ENCODE results near the gene HS6ST2. TPM values are rescaled to one million over a fixed set of nuclear protein-coding genes. Genes with fewer than 3 reads are reported as not detected.

HS6ST2 gene
- total and polyA plus RNA-seq, 7 experiments from 2014 or later = 0.15 TPM; not detected in 6

- no peaks in the 10 kb centered on the region for H3K36me3 ChIP-seq (ENCODE audit: control insufficient read depth in 2 of 3, insufficient read depth in 3 of 3, low read length in 3 of 3)
- peaks cover 4 to 10% (median 4%) of the 10 kb centered on the region in 5 donors for H3K27me3 Mint-ChIP-seq
- ChIA-PET POLR2A (no interaction called here), CTCF (no interaction called here)
- H3K4me1 Mint-ChIP-seq = no peaks in the 10 kb centered on the region
- H3K27ac Mint-ChIP-seq = no peak overlapping the region
- H3K27me3 ChIP-seq (ENCODE audit: control insufficient read depth in 2 of 2, insufficient read depth in 2 of 2, low read length in 2 of 2) = no peaks in the 10 kb centered on the region
- ATAC-seq (no peak), DNase-seq (no peak)
- H3K9me3 Mint-ChIP-seq = peaks cover 0 to 2% (median 0%) of the 10 kb centered on the region in 11 donors
- no peak overlapping the region for H3K4me3 Mint-ChIP-seq
- H3K4me3 ChIP-seq (ENCODE audit: low read length) = no peak overlapping the region
- no peaks in the 10 kb centered on the region for H3K36me3 Mint-ChIP-seq
- no peak overlapping the region for H3K27ac ChIP-seq (ENCODE audit: low read depth, low read length)
- H3K4me1 ChIP-seq (ENCODE audit: control insufficient read depth in 2 of 2, insufficient read depth in 2 of 2, low read length in 2 of 2) = no peaks in the 10 kb centered on the region
- no peaks in the 10 kb centered on the region for H3K9me3 ChIP-seq (ENCODE audit: control insufficient read depth in 2 of 3, low read length in 3 of 3)
- intact Hi-C loops (cut with micrococcal nuclease) = no loop called here
These were observed 81.7 kb downstream of the HS6ST2 start for GRCh38 chrX:132876523-132877338.

GRCh38 chrX:132875650-132876522, 82.5 kb downstream of the HS6ST2 start:
- Mint-ChIP-seq H3K36me3 (no peaks in the 10 kb centered on the region), H3K4me1 (no peaks in the 10 kb centered on the region), H3K27me3 (peaks cover 4 to 10% (median 4%) of the 10 kb centered on the region in 5 donors), H3K4me3 (no peak overlapping the region), H3K9me3 (peaks cover 0 to 3% (median 0%) of the 10 kb centered on the region in 11 donors), H3K27ac (no peak overlapping the region)
- intact Hi-C loops (cut with micrococcal nuclease) = no loop called here
- Histone ChIP-seq H3K4me1 (ENCODE audit: control insufficient read depth in 2 of 2, insufficient read depth in 2 of 2, low read length in 2 of 2) (no peaks in the 10 kb centered on the region), H3K27me3 (ENCODE audit: control insufficient read depth in 2 of 2, insufficient read depth in 2 of 2, low read length in 2 of 2) (no peaks in the 10 kb centered on the region), H3K27ac (ENCODE audit: low read depth, low read length) (no peak overlapping the region), H3K4me3 (ENCODE audit: low read length) (no peak overlapping the region), H3K9me3 (ENCODE audit: control insufficient read depth in 2 of 3, low read length in 3 of 3) (no peaks in the 10 kb centered on the region), H3K36me3 (ENCODE audit: control insufficient read depth in 2 of 3, insufficient read depth in 3 of 3, low read length in 3 of 3) (no peaks in the 10 kb centered on the region)
- ChIA-PET POLR2A (no interaction called here), CTCF (no interaction called here)
- DNase-seq = no peak
- ATAC-seq = no peak

GRCh38 chrX:132862562-132862961, 95.9 kb downstream of the HS6ST2 start:
- no peak for ATAC-seq
- intact Hi-C loops (cut with micrococcal nuclease) = no loop called here
- peaks cover 0 to 24% (median 3%) of the 10 kb centered on the region in 7 donors for H3K4me1 Mint-ChIP-seq

GRCh38 chrX:132861076-132861475, 97.4 kb downstream of the HS6ST2 start:
- H3K27me3 Mint-ChIP-seq = peaks cover 0 to 5% (median 3%) of the 10 kb centered on the region in 5 donors
- intact Hi-C loops (cut with micrococcal nuclease) = no loop called here
- no peak overlapping the region for H3K4me3 ChIP-seq (ENCODE audit: low read length)
- no peak for DNase-seq
- H3K4me3 Mint-ChIP-seq = no peak overlapping the region
- H3K27ac Mint-ChIP-seq = no peak overlapping the region
- CTCF ChIA-PET = no interaction called here
- no peaks in the 10 kb centered on the region for H3K4me1 ChIP-seq (ENCODE audit: control insufficient read depth in 2 of 2, insufficient read depth in 2 of 2, low read length in 2 of 2)
- peaks cover 0 to 30% (median 5%) of the 10 kb centered on the region in 7 donors for H3K4me1 Mint-ChIP-seq
- H3K36me3 ChIP-seq (ENCODE audit: control insufficient read depth in 2 of 3, insufficient read depth in 3 of 3, low read length in 3 of 3) = no peaks in the 10 kb centered on the region
- no peaks in the 10 kb centered on the region for H3K27me3 ChIP-seq (ENCODE audit: control insufficient read depth in 2 of 2, insufficient read depth in 2 of 2, low read length in 2 of 2)
- no peak for ATAC-seq
- H3K9me3 ChIP-seq (ENCODE audit: control insufficient read depth in 2 of 3, low read length in 3 of 3) = no peaks in the 10 kb centered on the region
- peaks cover 0 to 21% (median 3%) of the 10 kb centered on the region in 11 donors for H3K9me3 Mint-ChIP-seq
- no peak overlapping the region for H3K27ac ChIP-seq (ENCODE audit: low read depth, low read length)
- peaks cover 0 to 18% (median 0%) of the 10 kb centered on the region in 5 donors for H3K36me3 Mint-ChIP-seq
- POLR2A ChIA-PET = no interaction called here

More at GRCh38 chrX:132862562-132862961, 95.9 kb downstream of the HS6ST2 start:
- H3K9me3 Mint-ChIP-seq = peaks cover 0 to 18% (median 3%) of the 10 kb centered on the region in 11 donors
- no peak overlapping the region for H3K4me3 Mint-ChIP-seq
- no peak overlapping the region for H3K27ac Mint-ChIP-seq
- Histone ChIP-seq H3K4me1 (ENCODE audit: control insufficient read depth in 2 of 2, insufficient read depth in 2 of 2, low read length in 2 of 2) (no peaks in the 10 kb centered on the region), H3K27ac (ENCODE audit: low read depth, low read length) (no peak overlapping the region), H3K27me3 (ENCODE audit: control insufficient read depth in 2 of 2, insufficient read depth in 2 of 2, low read length in 2 of 2) (no peaks in the 10 kb centered on the region), H3K36me3 (ENCODE audit: control insufficient read depth in 2 of 3, insufficient read depth in 3 of 3, low read length in 3 of 3) (no peaks in the 10 kb centered on the region), H3K9me3 (ENCODE audit: control insufficient read depth in 2 of 3, low read length in 3 of 3) (no peaks in the 10 kb centered on the region), H3K4me3 (ENCODE audit: low read length) (no peak overlapping the region)
- CTCF ChIA-PET = no interaction called here
- POLR2A ChIA-PET = no interaction called here
- peaks cover 0 to 17% (median 0%) of the 10 kb centered on the region in 5 donors for H3K36me3 Mint-ChIP-seq
- no peak for DNase-seq
- peaks cover 0 to 5% (median 3%) of the 10 kb centered on the region in 5 donors for H3K27me3 Mint-ChIP-seq

GRCh38 chrX:132860200-132860599, 98.2 kb downstream of the HS6ST2 start:
- peaks cover 0 to 5% (median 3%) of the 10 kb centered on the region in 5 donors for H3K27me3 Mint-ChIP-seq

GRCh38 chrX:132858018-132858417, 100.4 kb downstream of the HS6ST2 start:
- peaks cover 0 to 17% (median 0%) of the 10 kb centered on the region in 5 donors for H3K36me3 Mint-ChIP-seq
- peaks cover 0 to 5% (median 0%) of the 10 kb centered on the region in 5 donors for H3K27me3 Mint-ChIP-seq
- H3K4me3 Mint-ChIP-seq = peak overlapping the region in 1 of 10 donors; percentile 44
- intact Hi-C loops (cut with micrococcal nuclease) = loop anchor here in 1 of 2 donors (1.0 to 10.0 kb wide), 2 partner anchors 43 to 1043 kb away; no protein-coding TSS in a partner anchor
- H3K36me3 ChIP-seq (ENCODE audit: control insufficient read depth in 2 of 3, insufficient read depth in 3 of 3, low read length in 3 of 3) = no peaks in the 10 kb centered on the region
- no peaks in the 10 kb centered on the region for H3K9me3 ChIP-seq (ENCODE audit: control insufficient read depth in 2 of 3, low read length in 3 of 3)
- DNase-seq = no peak
- H3K27ac Mint-ChIP-seq = peak overlapping the region in 1 of 9 donors; percentile 76
- POLR2A ChIA-PET = no interaction called here
- H3K9me3 Mint-ChIP-seq = peaks cover 0 to 14% (median 0%) of the 10 kb centered on the region in 11 donors
- peaks cover 0 to 36% (median 5%) of the 10 kb centered on the region in 7 donors for H3K4me1 Mint-ChIP-seq
- H3K27me3 ChIP-seq (ENCODE audit: control insufficient read depth in 2 of 2, insufficient read depth in 2 of 2, low read length in 2 of 2) = no peaks in the 10 kb centered on the region
- ATAC-seq = no peak
- CTCF ChIA-PET = no interaction called here
- no peaks in the 10 kb centered on the region for H3K4me1 ChIP-seq (ENCODE audit: control insufficient read depth in 2 of 2, insufficient read depth in 2 of 2, low read length in 2 of 2)
- H3K27ac ChIP-seq (ENCODE audit: low read depth, low read length) = no peak overlapping the region
- H3K4me3 ChIP-seq (ENCODE audit: low read length) = no peak overlapping the region

More at GRCh38 chrX:132860200-132860599, 98.2 kb downstream of the HS6ST2 start:
- Mint-ChIP-seq H3K4me3 (no peak overlapping the region), H3K4me1 (peaks cover 0 to 35% (median 5%) of the 10 kb centered on the region in 7 donors), H3K36me3 (peaks cover 0 to 18% (median 0%) of the 10 kb centered on the region in 5 donors), H3K9me3 (peaks cover 0 to 21% (median 3%) of the 10 kb centered on the region in 11 donors), H3K27ac (no peak overlapping the region)
- Histone ChIP-seq H3K27ac (ENCODE audit: low read depth, low read length) (no peak overlapping the region), H3K36me3 (ENCODE audit: control insufficient read depth in 2 of 3, insufficient read depth in 3 of 3, low read length in 3 of 3) (no peaks in the 10 kb centered on the region), H3K4me1 (ENCODE audit: control insufficient read depth in 2 of 2, insufficient read depth in 2 of 2, low read length in 2 of 2) (no peaks in the 10 kb centered on the region), H3K27me3 (ENCODE audit: control insufficient read depth in 2 of 2, insufficient read depth in 2 of 2, low read length in 2 of 2) (no peaks in the 10 kb centered on the region), H3K4me3 (ENCODE audit: low read length) (no peak overlapping the region), H3K9me3 (ENCODE audit: control insufficient read depth in 2 of 3, low read length in 3 of 3) (no peaks in the 10 kb centered on the region)
- POLR2A ChIA-PET = no interaction called here
- ATAC-seq = no peak
- CTCF ChIA-PET = no interaction called here
- DNase-seq = no peak
- intact Hi-C loops (cut with micrococcal nuclease) = no loop called here

Measured in naive thymus-derived CD4-positive, alpha-beta T cell (primary cell).